HuH-7 (cell line): ENCODE data around the gene FBN3.
"Not testable (repeated sequence)": the region's sequence is repeated elsewhere in the genome, so short reads cannot be mapped to it uniquely, and the experiment has no call there.

Source experiments
- DNase-seq: peaks from one replicate; pipeline ENCODE4 v3.0.0; 2011; ENCODE audit warnings: low spot score

Gene FBN3

DNA sequence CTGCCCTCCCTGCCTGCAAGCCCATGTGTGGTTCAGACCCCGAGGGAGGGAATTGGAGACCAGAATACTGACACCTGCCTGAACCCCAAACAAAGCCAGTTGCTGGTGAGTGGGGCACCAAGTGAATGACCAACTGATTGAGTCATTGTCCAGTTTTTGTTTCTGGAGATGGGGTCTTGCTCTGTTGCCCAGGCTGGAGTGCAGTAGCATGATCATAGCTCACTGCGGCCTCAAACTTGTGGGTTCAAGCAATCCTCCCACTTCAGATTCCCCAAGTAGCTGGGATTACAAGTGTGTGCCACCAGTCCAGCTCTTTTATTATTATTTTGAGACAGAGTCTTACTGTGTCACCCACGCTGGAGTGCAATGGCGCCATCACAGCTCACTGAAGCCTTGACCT is 92.9 kb downstream of the FBN3 start:
- no peak for DNase-seq

GRCh38 chr19:8054169-8054568 is 95.2 kb downstream of the FBN3 start:
- no peak for DNase-seq

DNA sequence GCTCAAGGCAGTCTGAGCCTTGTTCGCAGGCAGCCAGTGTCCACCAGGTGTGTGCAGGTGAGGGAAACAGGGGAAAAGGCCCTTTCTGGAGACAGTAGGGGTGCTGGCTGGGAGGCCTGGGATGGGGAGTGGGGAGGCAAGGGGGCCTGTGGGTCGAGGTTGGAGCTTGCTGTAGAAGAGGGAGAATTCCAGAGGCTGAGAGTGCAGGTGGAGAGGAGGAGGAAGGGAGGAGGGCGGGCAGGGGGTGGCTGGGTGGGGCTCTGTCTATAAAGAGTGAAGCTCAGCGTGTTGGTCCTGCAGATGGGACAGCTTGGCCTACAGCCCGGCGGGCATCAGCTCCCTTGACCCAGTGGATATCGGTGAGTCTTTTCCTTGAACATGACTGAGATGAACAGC is 96.9 kb downstream of the FBN3 start, which contains the start of gene CCL25:
CCL25 (plus strand) TSS at position 297 of the 396 bp plus-strand sequence. CDS start 290 bp downstream, outside the sequence.
- no peak for DNase-seq

DNA sequence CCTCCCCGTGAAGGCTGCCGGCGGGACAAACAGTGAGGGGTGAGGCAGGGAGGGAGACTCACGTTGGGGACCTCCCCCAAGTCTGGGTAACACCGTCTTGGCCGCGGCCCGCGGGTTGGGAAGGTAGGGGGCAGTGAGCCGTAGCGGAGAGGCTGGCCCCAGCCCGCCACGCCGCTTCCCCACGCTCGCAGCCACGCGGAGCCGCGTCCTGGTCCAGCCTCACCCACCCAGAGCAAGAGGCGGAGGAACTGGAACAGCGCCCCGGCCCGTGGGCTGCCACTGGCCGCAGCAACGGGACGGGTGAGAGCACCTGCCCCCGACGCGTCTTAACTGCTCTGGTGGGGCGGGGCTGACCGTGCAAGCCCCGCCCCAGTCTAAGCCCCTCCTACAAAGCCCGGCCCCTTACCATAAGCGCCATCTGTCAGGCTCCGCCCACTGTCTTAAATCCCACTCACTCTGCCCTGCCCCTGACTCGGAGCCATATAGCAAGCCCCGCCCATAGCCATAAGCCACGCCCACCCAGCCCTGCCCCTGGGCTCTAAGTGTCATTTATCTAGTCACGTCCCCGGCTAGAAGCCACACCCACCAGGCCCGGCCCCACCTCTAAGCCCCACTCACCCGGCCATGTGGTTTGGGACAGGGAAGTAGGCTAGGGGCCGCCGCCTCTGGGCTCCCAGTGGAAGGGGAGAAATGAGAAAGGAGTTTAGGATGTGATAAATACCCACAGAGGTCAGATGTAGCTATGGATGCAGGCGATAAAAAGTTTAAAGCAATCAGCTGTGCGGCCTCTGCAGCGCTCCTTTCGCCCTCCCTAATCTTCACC is 98.9 kb downstream of the FBN3 start:
- peak; percentile 85 for DNase-seq

DNA sequence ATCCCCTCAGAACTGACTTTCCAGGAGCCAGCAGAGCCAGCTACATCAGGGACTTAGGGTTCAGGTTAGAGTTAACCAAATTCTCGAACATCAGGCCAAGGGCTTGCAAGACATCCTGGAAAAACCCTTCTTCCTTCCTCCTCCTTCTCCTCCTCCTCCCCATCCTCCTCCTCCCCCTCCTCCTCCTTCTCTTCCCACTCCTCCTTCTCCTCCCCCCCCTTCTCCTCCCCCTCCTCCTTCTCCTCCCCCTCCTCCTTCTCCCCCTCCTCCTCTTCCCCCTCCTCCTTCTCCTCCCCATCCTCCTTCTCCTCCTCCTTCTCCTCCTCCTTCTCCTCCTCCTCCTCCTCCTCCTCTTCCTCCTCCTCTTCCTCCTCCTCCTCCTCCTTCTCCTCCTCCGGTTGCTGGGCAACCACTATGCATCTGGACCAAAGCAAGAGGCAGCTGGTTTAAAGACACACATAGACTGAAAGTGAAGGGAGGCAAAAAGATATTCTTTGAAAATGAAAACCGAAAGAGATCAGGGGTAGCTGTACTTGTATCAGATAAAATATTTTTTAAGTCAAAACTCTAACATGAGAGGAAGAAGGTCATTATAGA is 102.7 kb downstream of the FBN3 start:
- no peak for DNase-seq

DNA sequence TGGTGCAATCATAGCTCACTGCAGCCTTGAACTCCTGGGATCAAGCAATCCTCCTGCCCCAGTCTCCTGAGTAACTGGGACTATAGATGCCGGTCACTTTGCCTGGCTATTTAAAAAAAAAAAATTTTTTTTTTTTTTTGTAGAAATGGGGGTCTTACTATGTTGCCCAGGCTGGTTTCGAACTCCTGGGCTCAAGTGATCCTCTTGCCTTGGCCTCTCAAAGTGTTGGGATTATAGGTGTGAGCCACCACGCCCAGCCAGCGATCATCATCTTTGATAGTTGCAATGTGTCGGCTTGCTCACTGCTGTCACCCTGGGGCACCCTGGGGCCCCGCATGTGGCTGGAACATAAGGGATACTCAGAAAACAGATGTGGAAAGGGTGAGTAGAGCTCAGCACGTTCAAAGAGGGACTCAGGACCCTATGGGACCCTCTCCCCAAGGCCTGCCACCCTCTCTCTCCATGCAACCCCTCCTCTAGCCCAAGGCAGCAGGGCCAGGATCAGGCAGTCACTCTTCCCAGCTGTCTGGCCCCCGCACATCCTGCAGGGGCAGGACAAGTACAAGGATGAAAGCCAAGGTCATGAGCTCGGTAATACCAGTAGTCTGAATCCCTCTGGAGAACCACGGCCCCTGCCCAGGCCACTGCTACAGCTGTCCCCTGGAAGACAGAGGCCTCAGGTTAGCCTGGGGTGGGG is 103.4 kb downstream of the FBN3 start:
- no peak for DNase-seq

GRCh38 chr19:8044018-8044417 is 105.4 kb downstream of the FBN3 start:
- no peak for DNase-seq

- no peak for DNase-seq
These were observed 106.5 kb downstream of the FBN3 start for GRCh38 chr19:8042900-8043299.

DNA sequence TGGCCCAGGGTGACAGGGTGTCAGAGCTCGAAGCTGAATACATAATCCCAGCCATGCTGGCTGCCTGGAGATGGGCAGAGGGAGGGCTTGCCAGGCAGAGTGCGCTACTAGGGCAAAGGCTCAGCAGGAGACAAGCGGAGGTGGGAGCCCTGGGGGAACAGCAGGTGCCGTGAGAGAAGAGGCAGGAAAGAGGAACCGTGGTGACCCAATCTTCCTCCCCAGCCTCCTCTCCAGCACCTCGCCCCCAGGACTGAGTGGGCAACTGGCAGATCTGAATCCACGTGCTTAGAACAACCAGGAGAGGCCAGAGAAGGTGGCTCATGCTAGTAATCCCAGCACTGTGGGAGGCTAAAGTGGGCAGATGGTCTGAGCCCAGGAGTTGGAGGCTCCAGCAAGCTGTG is 107.9 kb downstream of the FBN3 start:
- no peak for DNase-seq

DNA sequence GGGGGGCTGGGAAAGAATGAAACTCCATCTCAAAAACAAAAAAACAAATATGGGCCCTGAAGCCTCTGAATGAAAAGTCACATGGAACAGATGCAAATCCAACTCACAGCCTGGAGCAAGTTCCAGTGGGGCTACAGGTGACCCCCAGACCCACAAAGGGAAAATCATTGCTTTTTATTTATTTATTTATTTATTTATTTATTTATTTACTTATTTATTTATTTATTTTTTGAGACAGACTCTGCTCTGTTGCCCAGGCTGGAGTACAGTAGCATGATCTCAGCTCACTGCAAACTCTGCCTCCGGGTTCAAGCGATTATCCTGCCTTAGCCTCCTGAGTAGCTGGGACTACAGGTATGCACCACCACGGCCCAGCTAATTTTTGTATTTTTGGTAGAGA is 110.2 kb downstream of the FBN3 start:
- no peak for DNase-seq

DNA sequence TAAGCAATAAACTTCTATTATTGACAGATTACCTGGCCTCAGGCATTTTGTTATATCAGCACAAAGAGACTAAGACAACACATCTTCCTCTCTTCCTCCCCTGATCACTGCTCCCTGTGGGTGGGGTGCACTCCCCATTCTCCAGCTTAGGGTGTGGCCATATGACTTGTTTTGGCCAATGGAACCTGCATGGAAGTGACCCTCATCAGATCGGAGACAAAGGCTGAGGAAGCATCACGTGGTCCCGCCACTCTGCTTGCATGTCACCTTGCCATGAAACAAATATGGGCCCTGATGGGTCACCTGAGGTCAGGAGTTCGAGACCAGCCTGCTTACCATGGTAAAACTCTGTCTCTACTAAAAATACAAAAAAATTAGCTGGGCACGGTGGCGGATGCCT is 110.6 kb downstream of the FBN3 start:
- no peak for DNase-seq

DNA sequence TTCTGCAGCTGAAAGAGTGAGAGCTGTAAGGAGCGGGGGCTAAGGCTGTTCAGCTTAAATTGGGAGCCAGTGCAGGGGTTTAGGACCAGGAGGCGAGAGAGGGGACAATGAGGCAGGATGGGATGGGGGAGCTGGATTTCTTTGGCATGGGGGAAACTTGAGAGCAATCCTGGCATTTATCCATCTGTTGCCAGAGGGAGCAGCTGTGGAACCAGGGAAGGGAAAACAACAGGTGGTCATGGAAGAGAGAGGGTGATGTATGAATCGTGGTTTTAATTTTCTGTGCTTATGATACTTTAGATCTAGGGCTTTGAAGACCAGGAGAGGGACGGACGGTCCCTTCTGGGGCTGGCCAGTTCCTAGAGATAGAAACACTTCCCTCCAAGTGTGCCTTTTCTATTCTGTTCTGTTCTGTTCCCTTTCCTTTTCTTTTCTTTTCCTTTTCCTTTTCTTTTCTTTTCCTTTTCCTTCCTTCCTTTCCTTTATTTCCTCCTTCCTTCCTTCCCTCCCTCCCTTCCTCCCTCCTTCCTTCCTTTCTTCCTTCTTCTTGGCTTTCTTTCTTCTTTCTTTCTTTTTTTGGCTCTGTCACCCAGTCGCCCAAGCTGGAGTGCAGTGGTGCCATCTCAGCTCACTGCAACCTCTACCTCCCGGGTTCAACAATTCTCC is 112.8 kb downstream of the FBN3 start:
- DNase-seq = no peak

- no peak for DNase-seq
These were observed 115.2 kb downstream of the FBN3 start for GRCh38 chr19:8034178-8034525.

GRCh38 chr19:8033287-8034177 is 115.9 kb downstream of the FBN3 start:
- DNase-seq = not testable (repeated sequence)

- DNase-seq = no peak
These were observed 118.4 kb downstream of the FBN3 start for GRCh38 chr19:8030960-8031359.

DNA sequence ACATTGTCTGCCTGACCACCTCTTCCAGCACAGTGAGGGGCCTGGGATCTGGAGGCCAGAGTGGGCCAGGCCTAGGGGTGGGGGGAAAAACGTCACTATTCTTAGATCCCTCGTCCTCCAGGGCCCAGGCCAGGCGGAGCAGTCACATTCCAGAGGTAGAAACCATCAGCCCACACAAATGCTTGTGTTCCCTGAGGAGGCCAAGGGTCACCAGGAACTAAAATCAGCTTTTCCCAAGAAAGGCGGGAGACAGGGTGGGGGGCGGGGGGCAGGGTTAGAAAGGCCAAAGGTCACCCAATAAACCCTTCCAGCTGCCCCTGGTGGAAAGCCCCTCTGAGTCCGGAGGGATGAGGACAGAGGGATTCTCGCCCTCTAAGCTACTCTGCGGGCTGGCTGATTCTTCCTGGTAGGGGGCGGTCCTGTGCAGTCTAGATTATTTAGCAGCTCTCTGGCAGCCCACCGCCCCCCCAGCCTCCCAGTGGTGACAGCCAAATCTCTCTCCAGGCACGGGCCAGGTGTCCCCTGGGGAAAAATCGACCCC is 120.4 kb downstream of the FBN3 start:
- peak; percentile 47 for DNase-seq

- no peak for DNase-seq
These were observed 124.1 kb downstream of the FBN3 start for GRCh38 chr19:8025316-8025715.

DNA sequence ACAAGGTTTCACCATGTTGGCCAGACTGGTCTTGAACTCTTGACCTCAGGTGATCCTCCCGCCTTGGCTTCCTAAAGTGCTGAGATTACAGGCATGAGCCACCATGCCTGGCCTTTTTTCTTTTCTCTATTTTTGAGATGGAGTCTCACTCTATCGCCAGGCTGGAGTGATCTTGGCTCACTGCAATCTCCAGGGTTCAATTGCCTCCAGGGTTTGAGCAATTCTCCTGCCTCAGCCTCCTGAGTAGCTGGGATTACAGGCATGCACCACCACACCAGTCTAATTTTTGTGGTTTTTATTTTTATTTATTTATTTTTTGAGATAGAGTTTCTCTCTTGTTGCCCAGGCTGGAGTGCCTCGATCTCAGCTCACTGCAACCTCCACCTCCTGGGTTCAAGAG is 125.1 kb downstream of the FBN3 start:
- DNase-seq = not testable (repeated sequence)

DNA sequence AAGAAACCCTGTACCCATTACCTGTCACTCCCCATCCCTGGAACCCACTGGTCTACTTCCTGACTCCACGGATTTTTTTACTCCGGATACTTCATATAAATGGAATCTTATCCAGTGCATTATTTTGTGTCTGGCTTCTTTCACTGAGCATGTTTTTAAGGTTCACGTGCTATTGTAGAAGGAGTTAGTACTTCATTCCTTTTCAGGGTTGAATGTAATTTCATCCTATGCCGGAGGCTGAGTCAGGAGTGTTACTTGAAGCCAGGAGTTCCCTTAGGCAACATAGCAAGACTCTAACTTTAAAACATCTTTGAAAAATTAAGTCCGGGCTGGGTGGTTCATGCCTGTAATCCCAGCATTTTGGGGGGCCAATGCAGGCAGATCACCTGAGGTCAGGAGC is 126.0 kb downstream of the FBN3 start:
- no peak for DNase-seq

DNA sequence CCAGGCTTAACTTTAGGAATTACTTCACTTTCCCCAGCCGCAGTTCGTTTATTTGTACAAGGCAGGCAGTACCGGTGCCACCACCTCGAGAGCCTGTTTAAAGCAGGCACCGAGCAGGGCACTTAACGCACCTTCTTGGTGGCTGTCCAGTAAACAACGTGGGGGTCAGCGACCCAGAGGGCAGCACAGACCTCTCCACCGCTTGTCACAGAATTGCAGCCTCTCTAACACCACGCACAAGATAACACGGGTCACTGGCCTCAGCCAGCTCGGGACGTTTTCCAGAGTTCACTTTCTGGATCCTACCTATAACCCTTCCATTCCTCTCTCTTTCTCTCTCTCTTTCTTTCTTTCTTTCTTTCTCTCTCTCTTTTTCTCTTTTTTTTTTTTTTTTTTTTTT is 127.1 kb downstream of the FBN3 start:
- DNase-seq = no peak

- no peak for DNase-seq
These were observed 128.0 kb downstream of the FBN3 start for GRCh38 chr19:8021374-8021773.
